SU-DHL-6 (cell line): Measurements from ENCODE around the gene LRRC4.

Experiments
- CTCF ChIP-seq: fragments of 200-600 bp; sonication (generic); IDR thresholded peaks from one replicate; pipeline ENCODE4 v1.5.1; 2017; ENCODE audit warnings: antibody characterized with exemption, mild to moderate bottlenecking, low read length, moderate library complexity; ENCODE audit not compliant: insufficient read depth, poor library complexity, severe bottlenecking
- EZH2phosphoT487 ChIP-seq: fragments of 200-600 bp; sonication (generic), shearing (Covaris generic); conservative IDR thresholded peaks from 2 replicates; pipeline ENCODE4 v1.6.1; 2018; ENCODE audit warnings: mild to moderate bottlenecking, antibody characterized with exemption, low read length, moderate library complexity, mixed read lengths

GRCh38 chr7:127988751-127989150, 42.5 kb downstream of the LRRC4 start:
- TF ChIP-seq CTCF (no peak), EZH2phosphoT487 (no peak)
